Kidney tubule cell (primary cell): ENCODE measurements around the gene OSBPL3.

ENCODE experiments used
- DNase-seq: peaks from one replicate; pipeline ENCODE4 v3.0.0-alpha.2; 2018; ENCODE audit warnings: low spot score

Gene OSBPL3

DNA sequence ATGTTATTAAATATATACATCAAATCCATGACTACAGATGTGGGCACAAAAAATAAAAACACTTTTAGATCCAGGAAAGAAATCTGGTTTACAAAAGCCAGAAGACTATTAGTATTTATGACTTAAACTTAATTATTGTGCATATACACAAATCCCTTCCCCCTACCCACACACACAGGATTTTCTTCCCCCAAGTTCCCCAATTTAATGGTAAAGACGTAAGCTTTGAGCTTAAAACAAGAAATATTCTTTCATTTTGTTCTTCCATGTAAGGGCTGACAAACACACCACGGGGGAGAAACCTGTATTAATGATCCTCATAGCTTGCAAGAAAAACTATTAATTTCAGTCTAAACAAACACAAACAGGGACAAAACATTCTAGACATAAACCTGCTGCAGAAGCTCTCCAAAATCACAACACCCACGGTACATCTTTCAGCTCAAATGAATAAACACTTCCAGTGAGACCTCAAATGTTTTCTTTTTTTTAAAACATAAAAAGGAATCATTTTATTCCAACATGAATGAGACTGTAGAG lies 28.5 kb downstream of the OSBPL3 start:
- DNase-seq, result no peak

DNA sequence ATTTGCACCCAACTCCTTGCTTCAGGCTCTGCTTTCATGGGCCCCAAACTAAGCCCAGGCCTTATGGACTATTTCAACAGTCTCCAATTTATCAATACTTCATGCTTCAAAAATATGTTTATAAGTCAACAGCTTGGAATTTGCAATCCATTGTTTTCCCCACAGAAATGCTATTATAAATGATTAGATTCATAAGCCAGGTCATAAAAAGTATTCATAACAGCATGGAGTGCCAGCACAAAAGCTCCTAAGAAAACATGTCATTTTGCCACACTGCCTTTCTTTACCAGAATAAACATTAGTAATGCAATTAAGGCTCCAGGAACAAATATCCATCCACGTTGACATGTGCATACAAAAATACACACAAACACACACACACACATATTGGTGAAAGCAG lies 30.1 kb downstream of the OSBPL3 start:
- no peak for DNase-seq

DNA sequence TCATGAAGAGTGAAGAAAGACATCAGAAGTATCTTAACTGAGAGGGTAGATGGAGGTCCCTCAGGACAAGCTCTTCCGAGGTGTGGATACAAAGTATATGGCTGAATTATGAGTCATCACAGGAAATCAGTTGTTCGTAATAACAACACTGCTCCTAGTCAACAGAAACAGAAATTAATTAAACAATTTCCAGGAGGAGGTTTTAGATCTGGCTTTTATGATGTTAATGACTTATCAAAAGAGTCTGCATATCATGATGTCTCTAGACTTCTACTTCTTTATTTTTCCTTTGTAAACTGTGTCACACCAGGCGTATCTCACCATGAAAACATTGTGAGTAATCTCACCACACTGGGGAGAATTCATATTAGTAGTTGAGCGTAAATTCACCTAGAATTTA lies 31.2 kb downstream of the OSBPL3 start:
- DNase-seq, result no peak

DNA sequence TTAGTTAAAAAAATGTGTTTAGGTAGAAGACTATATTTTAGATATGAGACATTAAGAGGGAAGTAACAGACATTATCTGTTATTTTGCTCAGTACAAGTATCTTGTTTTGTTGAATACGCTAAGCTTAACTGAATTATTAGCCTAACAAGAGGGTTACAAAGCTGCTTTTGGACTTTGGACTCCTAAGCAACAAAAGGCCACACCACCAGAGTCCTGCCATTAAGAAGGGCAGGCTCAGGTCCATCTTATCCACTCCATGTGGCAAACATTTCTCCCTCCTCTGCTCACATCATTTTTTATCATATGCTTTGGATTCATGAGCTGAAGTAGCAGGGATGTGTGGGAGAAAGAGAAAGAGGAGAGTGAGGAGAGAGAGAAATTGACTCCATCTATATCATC lies 33.5 kb downstream of the OSBPL3 start:
- no peak for DNase-seq

DNA sequence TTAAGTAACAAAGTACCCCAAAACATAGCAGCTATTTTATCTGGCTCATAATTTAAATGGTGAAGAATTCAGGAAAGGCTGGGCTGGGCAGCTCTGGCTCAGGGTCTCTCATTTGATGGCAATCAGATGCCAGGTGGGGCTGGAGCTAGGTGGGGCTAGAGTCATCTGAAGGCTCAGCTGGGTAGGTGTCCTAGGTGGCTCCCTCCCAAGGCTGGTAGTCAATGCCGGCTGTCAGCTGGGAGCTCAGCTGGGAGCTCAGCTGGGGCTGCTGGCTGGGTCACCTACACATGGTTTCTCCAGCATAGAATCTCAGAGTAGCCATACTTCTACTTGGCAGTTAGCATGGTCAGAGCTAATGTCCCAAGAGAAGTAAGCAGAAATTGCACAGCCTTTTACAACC lies 34.1 kb downstream of the OSBPL3 start:
- DNase-seq, result no peak

DNA sequence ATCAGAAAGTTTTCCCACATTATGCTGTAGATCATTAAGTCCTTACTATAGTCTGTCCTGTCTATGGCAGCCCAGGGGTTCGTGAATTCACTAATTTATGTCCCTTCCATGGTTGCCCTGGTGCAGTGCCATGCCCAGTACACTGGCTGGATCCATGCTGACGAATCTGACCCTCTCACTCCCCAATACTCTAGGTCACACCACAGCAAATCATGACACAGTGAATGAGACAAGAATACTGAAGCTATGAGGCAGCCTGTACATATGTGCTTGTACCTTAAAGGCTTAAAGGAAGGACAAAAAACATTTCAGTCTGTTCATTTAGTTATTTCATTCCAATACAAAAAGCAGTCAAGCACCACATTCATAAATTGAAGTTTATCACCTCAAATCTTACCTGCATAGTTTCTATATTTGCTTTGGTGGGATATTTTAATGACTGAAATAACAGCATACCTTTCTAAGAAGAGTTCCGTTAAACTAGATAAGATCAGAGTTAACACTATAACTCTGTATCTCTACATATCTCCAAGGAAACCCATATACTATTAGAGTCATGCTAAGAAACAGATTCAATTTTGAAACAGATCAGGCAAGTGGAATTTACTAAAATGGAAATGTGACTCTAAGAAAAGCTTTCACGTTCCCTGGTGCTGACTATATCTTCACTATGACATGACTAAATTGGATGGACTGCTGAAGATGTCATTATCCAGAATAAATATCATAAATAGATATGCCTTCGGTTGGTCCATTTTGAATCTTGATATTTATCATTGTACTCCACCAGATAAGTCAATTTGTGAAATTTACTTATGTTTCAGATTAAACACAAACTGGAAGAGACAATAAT lies 36.7 kb downstream of the OSBPL3 start:
- DNase-seq, result no peak

DNA sequence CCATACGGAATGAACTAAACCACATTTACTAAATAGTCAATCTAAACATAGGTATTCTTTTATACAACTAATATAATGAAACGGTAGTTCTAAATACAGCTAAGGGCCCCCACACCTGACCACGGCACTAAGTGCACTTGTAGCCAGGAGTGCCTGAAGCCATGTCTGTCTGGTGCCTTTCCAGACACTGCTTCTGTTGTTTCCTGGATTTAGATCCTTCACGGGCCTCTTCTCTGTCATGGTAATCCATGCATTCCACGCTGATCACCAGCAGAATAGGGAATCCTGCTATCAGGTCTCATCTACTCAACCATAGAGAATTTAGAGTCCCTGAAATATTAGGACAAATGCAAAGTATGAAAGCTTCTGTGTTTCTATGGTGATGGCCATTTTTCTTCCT lies 37.8 kb downstream of the OSBPL3 start:
- DNase-seq, result no peak

DNA sequence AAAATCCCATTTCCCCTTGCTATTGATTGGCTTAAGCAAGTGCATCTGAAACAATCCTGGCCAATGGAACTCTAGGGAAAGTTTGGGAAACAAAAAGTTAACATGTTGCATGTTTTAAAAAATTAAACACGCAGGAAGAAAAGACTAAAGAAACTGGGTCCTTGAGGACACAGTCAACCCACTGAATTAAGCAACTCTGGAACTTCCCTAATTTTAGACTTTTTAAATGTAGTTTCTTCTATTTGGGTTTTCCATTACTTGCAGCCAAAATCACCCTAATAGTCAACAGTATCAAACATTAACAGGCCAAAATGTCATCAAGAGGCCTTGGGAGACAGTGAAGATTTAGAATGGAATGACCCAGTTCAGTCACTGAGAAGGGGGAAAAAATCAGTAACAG lies 40.6 kb downstream of the OSBPL3 start:
- no peak for DNase-seq

DNA sequence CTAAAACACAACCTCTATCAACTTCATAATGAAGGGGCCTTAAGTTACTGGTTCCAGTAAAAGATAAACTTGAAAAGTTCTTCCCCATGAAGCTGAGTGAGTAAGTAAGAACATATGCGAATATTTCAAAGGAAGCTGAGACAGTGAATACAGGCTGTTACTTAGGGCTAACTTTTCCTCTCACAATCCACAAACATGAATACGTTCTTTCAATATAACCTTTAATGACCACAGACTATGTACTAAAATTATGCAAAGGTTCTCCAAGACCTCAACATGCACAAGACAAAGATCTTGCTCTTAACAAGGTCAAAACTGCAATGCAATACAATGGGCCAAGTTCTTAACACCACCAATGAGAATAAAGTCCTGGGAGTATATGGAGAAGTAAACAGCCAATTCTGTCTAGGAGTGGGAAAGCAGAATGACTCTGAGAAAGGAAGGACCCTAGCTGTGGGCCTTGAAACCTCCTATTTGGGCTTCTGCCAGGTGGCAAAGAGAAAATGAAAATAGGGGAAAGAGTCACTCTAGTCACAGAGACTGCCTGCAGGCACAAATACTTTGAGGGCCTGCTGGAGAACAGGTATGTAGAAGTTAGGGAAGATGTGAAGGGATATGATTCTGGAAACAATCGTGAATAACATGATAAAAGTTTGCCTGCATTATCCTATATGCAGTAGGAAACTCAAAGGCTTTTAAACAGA lies 43.7 kb downstream of the OSBPL3 start:
- DNase-seq, result peak; percentile 41

DNA sequence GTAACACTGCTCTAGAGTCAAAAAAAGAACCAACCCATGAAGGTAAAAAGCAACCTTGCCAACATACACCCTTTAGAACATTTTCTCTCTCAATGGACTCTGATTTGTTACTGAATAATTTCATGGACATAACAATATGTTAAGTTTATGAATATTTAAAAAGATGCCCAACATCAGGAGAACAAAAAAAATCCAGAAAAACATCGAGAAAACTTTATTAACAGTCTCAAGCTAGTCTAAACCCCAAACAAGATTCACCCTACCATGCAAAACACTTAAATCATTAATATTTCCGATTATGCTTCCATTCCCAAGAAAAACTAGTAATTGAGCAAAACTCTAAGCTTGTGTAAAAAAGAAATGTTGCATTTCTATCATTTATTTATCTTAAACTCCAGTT lies 46.7 kb downstream of the OSBPL3 start:
- DNase-seq, result no peak

DNA sequence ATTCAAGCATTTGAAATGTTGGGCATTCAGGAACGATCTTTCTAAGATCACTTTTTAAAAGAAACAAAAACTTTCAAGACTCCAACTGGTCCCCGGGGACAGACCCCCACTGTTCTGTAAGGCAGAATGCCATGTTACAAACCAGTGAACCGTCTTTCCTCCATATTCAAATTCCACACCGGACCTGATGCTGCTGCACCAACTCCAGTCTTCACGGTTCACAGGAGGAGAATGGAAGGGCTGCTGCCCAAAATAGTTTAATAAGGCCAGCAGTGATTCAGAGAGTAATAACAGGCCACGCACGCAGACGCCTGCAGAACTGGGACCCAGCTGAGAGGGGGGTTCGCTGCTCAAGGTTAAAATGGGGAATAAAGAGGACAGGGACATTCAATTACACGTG lies 47.2 kb downstream of the OSBPL3 start:
- peak; percentile 79 for DNase-seq

DNA sequence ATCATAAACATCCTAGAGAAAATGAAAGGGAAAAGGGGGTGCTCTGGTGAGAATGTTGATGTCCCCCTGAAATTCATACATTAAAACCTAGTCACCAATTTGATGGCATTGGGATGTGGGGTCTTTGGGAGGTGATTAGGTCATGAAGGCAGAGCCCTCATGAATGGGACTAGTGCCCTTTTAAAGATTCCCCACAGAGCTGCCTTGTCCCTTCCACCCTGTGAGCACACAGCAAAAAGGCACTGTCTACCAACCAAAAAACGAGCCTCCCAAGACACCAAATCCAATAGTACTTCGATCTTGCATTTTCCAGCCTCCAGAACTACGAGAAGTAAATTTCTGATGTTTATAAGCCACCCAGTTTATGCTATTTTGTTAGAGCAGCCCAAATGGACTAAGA lies 47.6 kb downstream of the OSBPL3 start:
- DNase-seq, result no peak

DNA sequence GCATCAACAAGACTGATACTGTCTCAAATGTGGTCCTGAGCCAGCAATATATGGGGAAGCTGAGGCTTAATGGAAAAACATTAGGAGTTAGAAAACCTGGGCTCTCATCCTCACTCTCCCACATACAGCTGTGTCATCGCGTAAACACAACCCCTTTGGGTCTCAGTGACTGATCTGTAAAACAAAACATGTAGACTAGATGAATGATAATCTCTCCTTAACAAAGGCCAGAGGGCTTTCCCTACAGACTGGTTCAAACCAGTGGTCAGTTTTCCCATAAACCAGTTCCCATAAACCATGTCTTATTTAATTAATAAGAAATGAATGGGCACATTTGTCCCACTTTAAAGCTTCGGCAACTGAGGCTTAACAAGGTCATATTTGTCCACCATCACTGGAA lies 48.1 kb downstream of the OSBPL3 start:
- DNase-seq, result no peak

DNA sequence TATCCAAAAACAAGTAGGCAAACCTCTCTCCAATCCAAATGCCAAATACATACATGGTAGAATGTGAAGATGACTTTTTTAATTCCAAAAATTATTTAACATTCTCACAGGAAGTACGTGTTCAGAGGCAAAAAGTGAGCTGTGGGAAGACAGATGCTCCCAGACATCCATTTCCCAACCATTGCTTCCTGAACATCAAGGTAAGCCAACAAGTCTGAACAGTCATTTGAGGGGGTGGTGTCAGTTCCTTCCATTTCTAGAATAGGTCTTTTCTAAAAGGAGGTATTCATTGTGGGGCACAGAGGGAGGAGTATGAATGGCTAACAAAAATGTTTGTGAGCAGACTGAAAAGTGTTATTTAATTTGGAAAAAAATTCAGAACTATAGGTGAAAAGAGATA lies 49.1 kb downstream of the OSBPL3 start:
- no peak for DNase-seq

DNA sequence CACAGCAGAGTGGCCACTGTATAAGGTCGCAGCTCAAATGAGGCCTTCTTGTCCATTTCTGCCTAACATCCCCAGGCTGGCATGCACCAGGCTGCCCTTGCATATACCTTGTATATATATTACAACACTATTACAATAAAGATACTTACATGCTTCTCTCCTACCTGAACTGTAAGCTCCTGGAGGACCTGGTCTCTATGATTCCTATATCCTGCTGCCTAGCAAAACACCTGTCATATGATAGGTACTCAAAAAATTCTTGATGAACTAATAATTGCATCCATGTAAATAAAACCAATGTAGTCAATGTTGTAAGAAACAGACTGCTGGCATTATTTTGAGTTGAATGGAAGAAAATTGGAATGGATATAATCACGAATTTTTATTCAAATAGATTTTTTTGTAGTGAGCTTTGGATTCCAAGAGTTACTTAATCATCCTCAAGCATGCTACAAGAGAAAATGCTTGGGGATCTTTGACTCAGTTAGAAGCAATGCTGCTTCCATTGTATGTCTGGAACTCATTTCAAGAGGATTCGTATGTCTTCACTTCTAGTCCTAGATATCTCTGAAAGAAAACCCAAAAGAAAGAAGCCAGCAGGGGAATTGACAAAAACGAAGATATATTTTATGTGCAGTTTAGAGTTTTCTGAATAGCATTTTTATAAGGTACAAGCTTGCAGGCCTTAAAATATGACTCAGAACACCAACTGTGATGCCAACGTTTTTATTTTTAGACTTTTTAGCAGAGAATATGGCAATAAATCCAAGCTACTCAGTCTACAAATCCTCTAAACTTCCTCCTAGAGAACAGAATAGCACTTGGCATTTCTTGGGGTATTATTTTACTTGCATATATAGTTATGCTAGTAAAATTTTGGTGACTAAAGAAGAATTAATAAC lies 53.1 kb downstream of the OSBPL3 start:
- peak; percentile 40 for DNase-seq

DNA sequence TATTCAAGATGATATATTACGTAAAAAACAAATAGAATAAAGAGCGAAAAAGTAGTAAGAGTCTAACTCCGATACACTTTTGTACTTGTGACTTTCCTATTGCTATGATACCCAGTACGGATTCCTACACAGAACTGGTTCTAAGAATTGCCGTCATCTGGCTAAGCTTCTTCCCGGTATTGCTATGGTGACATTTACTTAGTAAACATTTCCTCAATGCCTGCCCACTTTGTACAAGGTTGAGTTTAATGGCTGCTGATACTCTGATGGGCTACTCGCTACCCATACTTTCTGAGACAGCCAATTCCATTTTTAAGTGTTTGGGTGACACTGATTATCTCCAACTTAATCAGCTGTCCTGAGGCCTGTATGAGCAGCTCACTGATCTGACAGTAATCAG lies 55.6 kb downstream of the OSBPL3 start:
- DNase-seq, result no peak

DNA sequence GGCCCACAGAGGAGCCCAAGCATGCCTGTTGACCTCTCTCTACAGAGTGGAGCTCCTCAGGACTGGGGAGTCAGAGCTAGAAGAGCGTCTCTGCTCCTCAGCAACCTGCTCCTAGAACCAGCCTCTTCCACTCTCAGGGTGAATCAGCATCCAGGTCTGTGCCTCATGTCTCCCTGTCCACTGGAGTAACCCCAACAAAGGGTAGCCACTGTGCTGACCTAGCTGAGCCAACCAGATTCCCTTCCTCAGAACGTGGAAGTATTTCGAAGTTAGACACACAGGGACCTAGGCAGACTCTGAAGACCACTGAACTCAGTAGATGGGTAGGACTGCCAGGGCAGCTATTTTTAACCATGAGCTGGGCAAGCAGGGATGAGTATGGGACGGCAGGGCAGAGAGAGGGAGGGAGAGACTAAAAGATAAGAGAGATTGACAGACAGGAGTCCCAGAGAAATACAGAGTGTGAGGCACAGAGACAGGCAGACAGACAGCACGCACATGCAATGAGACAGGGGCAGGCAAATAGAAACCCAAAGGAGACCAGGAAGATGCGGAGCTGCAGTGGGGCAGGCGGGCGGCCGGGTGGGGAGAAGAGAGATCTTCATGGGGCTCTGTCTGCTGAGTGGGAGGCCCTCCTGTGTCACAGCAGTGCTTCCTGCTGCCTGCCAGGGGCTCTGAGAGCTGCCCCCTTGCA lies 56.7 kb downstream of the OSBPL3 start:
- DNase-seq, result no peak

DNA sequence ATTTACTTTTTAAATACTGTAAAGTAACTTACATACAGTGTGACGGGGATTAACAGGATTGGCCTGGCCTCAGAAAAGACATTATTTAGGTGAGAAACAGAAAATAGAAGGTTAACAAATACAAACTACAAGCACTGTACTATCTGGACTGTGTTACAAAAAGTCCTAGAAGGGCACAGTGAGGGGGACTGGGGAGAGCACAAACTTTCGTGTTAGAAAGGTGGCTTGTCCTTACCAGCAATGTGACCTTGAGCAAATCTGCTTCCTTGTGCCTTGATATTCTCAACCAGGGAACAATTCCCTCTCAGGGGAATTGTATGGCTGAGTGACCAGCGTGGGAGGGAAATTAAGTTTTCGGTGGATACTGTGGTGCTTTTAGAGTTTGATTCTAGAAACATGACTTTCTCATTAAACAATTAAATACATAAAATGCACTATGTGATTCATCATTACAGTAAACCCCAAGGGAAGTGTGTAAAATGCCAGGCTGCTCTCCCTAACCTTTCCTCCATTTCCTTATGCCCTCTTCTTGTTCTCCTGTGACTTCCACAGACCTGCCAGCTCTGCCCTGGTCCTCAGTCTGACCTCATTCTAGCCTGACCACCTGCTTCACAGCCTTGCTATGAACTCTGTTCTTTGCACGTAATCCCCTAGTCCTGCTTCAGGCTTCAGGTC lies 57.7 kb downstream of the OSBPL3 start:
- DNase-seq, result peak; percentile 50

DNA sequence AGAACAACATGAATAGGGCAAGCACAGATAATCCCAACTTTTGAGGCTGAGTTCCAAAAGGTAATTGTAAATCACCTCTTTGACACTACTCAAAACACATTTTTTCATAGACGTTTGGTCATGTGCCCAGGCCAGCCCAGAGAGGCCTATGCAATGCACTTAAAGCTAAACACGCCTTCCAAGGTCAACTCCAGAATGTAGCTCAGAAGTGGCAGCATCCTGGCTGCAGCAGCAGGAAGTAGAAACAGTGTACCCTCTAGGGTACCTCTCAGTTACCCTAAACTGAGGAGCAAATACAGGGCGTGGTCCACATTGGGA lies 58.7 kb downstream of the OSBPL3 start:
- no peak for DNase-seq

DNA sequence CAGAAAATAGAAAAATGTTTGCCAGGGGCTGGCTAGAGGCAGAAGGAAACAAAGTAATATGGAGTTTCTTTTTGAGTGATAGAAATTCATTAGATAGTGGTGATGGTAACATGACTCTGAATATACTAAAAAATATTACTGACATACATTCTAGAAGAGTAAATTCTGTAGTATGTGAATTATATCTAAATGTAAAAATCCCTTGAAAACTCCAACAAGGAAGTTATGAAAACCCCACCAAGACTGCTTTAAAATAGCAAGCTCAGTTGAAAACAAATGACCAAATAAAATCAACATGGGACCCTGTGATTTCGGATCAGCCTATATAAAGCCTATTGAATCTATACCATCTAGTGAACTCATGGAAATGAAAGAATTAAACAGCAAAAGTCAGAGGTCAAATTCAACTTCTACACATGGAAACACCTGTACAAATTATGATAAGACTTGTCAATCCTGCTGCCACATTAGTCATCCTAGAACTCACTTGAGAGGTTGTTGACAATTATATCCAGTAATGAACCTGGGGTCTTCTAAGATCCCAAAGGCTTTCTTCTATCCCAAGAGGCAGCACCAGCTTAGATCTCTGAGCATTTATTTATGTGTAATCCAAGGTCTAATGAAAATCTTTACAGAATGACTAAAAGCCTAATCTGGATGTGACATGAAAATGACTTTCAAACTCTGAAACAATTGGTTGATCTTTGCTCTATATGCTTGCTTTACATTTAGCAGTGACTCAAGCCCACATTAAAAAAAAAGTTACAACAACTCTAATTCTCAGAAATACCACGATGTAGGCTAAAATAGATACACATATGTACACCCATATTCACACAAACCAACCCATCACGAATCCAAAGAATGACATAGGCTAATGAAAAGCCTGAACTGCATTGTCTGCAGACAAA lies 59.3 kb downstream of the OSBPL3 start:
- no peak for DNase-seq
